Measurements from ENCODE around the gene SLC12A2. TPM values are rescaled to one million over a fixed set of nuclear protein-coding genes. Genes with fewer than 3 reads are reported as not detected.
A peak's percentile ranks its signal among the peaks of the same experiment; 100 is the strongest.

Gene SLC12A2
- total RNA-seq, 3 donors from 2014 or later = 67.6 to 207 (median 151) TPM

DNA sequence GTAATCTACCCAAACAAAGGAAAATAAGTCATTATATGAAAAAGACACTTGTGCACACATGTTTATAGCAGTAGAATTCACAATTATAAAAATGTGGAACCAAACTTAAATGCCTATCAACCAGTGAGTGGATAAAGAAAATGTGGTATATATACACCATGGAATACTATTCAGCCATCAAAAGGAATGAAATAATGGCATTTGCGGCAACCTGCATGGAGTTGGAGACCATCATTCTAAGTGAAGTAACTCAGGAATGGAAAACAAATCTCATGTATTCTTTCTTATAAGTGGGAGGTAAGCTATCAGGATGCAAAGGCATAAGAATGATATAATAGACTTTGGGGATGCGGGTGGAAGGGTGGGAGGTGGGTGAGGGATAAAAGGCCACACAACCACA, 34.6 kb downstream of the SLC12A2 start:
- Histone ChIP-seq H3K4me3 (no peak overlapping the region), H3K9me3 (peaks cover 2% of the 10 kb centered on the region), H3K4me1 (ENCODE audit: low read depth) (no peaks in the 10 kb centered on the region), H3K36me3 (ENCODE audit: low read depth) (no peaks in the 10 kb centered on the region)
- no peak for DNase-seq
- intact Hi-C loops (cut with DNase I, micrococcal nuclease) = no loop called here
- TF ChIP-seq, protein P1, sequence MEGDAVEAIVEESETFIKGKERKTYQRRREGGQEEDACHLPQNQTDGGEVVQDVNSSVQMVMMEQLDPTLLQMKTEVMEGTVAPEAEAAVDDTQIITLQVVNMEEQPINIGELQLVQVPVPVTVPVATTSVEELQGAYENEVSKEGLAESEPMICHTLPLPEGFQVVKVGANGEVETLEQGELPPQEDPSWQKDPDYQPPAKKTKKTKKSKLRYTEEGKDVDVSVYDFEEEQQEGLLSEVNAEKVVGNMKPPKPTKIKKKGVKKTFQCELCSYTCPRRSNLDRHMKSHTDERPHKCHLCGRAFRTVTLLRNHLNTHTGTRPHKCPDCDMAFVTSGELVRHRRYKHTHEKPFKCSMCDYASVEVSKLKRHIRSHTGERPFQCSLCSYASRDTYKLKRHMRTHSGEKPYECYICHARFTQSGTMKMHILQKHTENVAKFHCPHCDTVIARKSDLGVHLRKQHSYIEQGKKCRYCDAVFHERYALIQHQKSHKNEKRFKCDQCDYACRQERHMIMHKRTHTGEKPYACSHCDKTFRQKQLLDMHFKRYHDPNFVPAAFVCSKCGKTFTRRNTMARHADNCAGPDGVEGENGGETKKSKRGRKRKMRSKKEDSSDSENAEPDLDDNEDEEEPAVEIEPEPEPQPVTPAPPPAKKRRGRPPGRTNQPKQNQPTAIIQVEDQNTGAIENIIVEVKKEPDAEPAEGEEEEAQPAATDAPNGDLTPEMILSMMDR (IDR thresholded peaks at IDR 0.05) = no peak
- ATAC-seq = no peak

DNA sequence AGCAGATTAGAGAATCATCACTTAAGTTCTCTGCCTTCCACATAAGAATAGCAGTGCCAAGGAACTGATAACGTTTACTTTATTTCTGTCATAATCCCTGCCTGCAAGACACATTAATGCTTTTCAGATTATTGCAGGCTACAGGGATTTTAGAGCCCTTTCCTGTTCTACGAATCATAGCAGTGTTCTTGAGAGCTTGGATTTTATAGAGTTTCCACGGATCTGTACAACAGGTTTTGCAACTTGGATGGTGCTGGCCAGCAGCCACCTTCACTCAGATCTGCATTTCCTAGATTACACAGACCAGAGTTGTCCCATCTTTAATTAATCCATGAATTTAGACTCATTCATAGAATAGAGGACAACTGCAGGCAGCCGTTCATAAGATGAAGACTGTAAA, 38.1 kb downstream of the SLC12A2 start:
- H3K36me3 ChIP-seq (ENCODE audit: low read depth) = no peaks in the 10 kb centered on the region
- DNase-seq (peak; percentile 37 to 79 (median 70)), ATAC-seq (peak; percentile 85)
- H3K4me1 ChIP-seq (ENCODE audit: low read depth) = no peaks in the 10 kb centered on the region
- H3K9me3 ChIP-seq = peaks cover 2% of the 10 kb centered on the region
- intact Hi-C loops (cut with DNase I, micrococcal nuclease) = no loop called here
- TF ChIP-seq, protein P1 (IDR thresholded peaks at IDR 0.05) = no peak
- no peak overlapping the region for H3K4me3 ChIP-seq

DNA sequence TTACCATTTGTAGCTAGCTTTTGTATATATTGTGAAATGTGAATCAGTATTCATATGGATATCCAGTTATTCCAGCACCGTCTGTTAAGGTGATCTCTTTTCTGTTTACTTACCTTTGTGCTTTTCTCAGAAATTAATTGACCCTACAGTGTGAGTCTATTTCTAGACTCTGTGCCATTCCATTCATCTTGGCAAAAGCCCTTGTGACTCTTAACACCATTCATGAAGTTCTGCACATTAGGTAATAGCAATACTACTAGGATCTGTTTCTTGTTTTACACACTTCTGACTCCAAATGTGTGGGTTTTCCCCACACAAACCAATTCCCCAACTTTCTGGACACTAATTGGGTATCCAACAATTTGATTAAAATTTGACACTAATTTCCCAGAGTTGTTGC, 40.4 kb downstream of the SLC12A2 start:
- intact Hi-C loops (cut with DNase I, micrococcal nuclease) = no loop called here
- DNase-seq (no peak), ATAC-seq (no peak)
- Histone ChIP-seq H3K9me3 (no peaks in the 10 kb centered on the region), H3K4me1 (ENCODE audit: low read depth) (no peaks in the 10 kb centered on the region), H3K36me3 (ENCODE audit: low read depth) (no peaks in the 10 kb centered on the region), H3K4me3 (no peak overlapping the region)
- TF ChIP-seq, protein P1 (IDR thresholded peaks at IDR 0.05) = no peak

DNA sequence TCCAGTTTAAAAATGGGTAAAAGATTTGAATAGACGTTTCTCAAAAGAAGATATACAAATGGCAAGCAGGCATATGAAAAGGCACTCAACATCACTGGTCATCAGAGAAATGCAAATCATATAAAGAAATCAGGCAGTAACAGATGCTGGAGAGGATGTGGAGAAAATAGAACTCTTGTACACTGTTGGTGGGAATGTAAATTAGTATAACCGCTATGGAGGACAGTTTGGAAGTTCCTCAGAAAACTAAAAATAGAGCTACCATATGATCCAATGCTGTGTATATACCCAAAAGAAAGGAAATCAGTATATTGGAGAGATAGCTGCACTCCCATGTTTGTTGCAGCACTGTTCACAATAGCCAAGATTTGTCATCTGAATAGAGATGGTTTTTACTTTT, 42.7 kb downstream of the SLC12A2 start:
- ATAC-seq (no peak), DNase-seq (no peak)
- Histone ChIP-seq H3K4me1 (ENCODE audit: low read depth) (no peaks in the 10 kb centered on the region), H3K4me3 (no peak overlapping the region), H3K36me3 (ENCODE audit: low read depth) (no peaks in the 10 kb centered on the region), H3K9me3 (no peaks in the 10 kb centered on the region)
- intact Hi-C loops (cut with DNase I, micrococcal nuclease) = no loop called here
- TF ChIP-seq, protein P1 (IDR thresholded peaks at IDR 0.05) = no peak

DNA sequence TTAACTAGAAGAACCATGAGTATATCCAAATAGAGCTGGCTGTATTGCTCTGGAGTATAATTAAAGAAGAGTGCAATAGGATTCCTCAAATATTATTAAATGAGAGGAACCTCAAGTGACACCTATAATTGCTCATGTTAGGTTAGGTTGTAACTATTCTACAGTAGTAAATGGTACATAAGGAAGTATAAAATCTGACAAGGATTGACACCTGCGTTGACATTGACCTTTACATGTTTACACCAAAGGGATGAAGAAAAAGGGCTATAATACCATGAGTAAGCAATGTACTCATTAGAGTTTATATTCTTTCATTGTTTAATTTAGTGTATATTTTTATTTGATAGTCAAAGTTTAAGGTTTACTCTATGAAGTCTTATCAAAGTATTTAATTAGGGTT, 48.9 kb downstream of the SLC12A2 start:
- H3K4me3 ChIP-seq = no peak overlapping the region
- ATAC-seq (peak; percentile 92), DNase-seq (no peak)
- no peaks in the 10 kb centered on the region for H3K4me1 ChIP-seq (ENCODE audit: low read depth)
- no peaks in the 10 kb centered on the region for H3K36me3 ChIP-seq (ENCODE audit: low read depth)
- intact Hi-C loops (cut with DNase I, micrococcal nuclease) = no loop called here
- H3K9me3 ChIP-seq = no peaks in the 10 kb centered on the region
- TF ChIP-seq, protein P1 (IDR thresholded peaks at IDR 0.05) = no peak

DNA sequence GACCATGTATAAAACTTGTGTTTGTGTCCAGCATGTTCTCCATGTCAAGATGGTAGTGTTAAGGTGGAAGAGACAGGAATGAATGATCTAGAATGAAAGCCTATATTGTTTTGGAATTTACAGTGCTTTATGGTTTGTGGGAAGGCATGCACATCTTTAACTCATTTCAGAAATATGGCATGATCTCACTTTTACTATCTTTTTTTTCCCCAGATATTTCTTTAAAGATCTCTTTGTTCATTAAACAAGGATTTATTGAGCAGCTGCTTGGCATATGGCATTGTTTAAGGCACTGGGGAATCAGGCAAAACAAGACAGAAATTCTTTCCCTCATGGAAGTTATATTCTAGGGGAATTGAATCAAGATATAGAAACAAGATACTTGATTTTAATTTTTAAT, 51.7 kb downstream of the SLC12A2 start:
- no peaks in the 10 kb centered on the region for H3K36me3 ChIP-seq (ENCODE audit: low read depth)
- H3K4me3 ChIP-seq = no peak overlapping the region
- ATAC-seq = no peak
- intact Hi-C loops (cut with DNase I, micrococcal nuclease) = no loop called here
- no peaks in the 10 kb centered on the region for H3K4me1 ChIP-seq (ENCODE audit: low read depth)
- no peaks in the 10 kb centered on the region for H3K9me3 ChIP-seq
- no peak for DNase-seq
- TF ChIP-seq, protein P1 (IDR thresholded peaks at IDR 0.05) = no peak
